GM21825 (cell line): Measurements from ENCODE around the gene ZDHHC8.

ENCODE experiments used
- ATAC-seq: cut with Tn5 transposase; IDR thresholded peaks from one replicate; pipeline ENCODE4 v1.9.1; 2021; ENCODE audit warnings: mild to moderate bottlenecking, moderate library complexity; ENCODE audit not compliant: unreplicated experiment

ZDHHC8 gene

DNA sequence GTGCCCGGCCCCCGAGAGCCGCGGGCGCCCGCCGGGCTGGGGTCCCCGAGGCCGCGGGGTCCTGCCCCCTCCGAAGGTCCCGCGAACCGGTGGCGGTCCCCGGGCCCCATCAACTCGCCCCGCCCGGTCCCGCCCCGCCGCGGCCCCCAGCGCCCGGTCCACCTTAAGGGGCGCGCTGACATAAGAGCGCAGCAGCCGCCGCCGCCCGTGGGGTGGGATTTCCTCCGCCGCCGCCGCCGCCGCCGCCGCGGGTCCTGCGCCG lies at the start of gene ZDHHC8:
ZDHHC8 (plus strand) TSS at position 208 of the 262 bp plus-strand sequence. CDS start 144 bp downstream, outside the sequence.
- ATAC-seq, result peak; percentile 37

DNA sequence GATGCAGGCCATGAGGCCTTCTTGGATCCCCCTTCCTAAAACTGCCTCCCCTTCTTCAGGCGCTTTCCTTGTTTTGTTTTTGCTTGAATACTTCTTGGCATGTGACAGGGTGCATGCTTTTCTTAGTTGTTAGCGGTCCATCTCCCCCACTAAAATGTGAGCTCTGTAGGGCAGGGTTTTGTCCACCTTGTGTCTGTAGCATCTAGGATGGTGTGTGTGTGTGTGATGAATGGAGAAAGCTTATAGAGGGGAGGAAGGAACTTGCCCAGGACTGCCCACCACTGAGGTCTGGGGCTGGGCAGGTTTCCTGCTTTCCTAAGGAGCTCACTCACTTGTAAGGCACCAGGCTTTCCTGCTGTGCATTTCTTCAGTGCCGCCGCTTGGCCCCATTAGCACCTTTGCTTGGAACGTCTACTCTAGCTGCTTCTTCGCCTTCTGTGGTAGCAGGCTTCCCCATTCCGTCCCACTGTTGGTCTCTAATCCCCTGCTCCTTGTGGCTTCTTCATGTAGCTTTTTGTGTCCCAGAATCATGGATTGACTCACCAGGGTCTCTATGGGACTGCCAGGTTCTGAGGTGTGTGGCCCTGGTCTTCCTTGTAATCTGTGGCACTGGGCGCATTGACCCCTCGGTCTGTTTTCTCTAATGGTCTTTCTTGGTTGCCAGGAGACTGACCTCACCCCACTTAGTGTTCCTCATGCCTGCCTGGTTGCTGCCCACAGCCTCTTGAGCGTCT lies 48.3 kb upstream of the ZDHHC8 start:
- no peak for ATAC-seq

DNA sequence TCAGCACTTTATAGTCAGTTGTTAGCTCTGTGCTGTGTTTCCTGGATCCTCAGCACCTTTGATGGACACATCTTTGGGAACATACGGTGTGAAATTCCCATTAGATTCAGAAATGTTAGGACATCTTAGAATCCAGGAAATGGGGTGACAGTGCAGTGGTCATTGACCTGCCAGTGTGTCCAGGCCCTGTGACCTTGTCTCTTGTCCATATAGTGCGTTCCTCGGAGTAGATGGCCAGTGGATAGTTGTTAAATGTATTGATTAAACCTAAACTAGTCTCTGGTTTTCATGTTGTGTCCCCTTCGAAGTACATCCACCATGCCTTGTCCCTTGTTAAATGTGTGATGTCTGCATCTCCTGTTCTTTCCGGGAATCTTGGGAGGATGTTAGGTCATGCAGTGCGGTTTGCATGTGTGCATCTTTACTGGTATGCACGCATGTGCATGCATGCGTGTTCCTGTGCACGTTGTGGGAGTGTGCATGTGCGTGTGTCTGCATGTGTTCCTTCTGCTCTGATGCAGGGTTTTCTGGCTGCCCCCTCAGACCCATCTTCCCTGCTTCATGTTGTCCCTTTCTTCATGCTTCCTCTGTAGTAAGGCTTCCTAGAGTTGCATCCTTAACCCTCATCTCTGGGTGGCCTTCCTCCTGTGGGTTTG lies 47.6 kb upstream of the ZDHHC8 start:
- no peak for ATAC-seq

DNA sequence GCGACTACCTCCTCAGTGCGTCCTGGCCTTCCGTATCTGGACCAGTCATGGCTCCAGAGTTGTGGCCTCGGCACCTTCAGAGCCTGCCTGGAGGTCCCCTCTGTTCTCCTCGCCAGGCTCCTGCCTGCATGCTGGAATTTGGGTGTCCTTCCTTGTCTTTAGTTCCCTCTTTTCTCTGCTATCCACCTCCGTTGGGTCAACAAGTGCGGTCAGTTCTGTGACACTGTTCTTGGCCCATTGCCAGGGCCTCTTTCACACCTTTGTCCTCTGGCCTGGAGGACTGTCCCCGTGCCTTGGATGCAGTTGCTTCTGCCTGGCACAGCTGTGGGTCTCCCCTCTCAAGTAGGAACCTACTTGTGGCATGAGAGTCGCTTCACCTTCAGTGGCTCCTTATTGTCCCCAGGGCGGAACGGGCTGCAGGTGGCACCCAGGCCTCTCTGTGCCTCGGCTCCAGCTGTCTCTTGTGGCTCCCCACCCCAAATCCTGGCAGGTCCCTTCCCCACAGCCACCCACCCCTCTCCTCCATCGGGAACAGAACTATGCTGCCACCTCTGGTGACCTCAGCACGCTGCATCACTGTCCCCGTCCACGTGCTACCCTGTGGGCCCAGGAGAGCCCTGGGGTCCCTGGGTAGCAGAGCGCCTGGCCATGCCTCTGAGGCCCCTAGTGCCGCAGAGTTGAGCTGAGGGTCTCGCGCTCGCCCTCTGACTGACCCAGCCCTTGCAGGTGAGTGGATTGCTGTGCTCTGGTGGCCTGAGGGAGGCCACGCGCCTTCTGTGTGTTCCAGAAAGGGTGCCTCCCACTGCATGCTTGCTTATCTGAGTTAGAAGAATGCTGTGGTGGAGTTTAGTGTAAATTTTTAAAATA lies 46.8 kb upstream of the ZDHHC8 start:
- ATAC-seq, result no peak

GRCh38 chr22:20085651-20086050 lies 46.0 kb upstream of the ZDHHC8 start:
- ATAC-seq, result no peak

- ATAC-seq, result no peak
Observed at GRCh38 chr22:20086101-20086599, 45.5 kb upstream of the ZDHHC8 start.

- no peak for ATAC-seq
Observed at GRCh38 chr22:20086763-20087162, 44.8 kb upstream of the ZDHHC8 start.

GRCh38 chr22:20087319-20088262 lies 44.0 kb upstream of the ZDHHC8 start:
- ATAC-seq, result no peak

GRCh38 chr22:20088263-20088648 lies 43.3 kb upstream of the ZDHHC8 start:
- ATAC-seq, result no peak

GRCh38 chr22:20089226-20089976 lies 42.2 kb upstream of the ZDHHC8 start:
- no peak for ATAC-seq

DNA sequence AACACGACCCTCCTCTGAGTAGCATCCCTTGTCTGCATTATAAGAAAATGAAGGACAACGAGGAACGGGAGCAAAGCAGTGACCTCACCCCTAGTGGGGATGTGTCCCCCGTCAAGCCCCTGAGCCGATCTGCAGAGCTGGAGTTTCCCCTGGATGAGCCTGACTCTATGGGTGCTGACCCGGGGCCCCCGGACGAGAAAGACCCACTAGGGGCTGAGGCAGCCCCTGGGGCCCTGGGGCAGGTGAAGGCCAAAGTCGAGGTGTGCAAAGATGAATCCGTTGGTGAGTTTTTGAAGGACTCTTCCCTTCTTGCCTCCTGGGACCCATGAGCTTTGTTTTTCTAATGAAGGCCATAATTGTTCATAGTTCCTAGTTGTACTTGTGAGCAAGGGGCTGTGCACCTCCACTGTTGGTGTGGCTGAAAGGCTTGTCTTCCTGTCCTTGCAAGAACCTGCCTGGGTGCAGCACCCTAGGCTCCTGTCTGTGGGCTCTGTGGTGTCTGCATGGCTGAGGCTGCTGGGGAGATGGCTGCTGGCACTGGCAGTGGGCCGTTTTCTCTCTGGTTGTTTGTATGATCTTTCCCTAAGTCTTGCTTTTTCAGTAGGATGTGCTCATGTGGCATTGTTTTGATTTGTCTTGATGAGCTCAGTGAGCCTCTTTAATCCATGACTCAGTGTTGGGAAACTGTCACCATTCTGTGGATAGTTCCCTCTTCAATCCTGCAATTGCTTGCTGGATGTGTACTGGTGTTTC lies 41.5 kb upstream of the ZDHHC8 start:
- ATAC-seq, result no peak

DNA sequence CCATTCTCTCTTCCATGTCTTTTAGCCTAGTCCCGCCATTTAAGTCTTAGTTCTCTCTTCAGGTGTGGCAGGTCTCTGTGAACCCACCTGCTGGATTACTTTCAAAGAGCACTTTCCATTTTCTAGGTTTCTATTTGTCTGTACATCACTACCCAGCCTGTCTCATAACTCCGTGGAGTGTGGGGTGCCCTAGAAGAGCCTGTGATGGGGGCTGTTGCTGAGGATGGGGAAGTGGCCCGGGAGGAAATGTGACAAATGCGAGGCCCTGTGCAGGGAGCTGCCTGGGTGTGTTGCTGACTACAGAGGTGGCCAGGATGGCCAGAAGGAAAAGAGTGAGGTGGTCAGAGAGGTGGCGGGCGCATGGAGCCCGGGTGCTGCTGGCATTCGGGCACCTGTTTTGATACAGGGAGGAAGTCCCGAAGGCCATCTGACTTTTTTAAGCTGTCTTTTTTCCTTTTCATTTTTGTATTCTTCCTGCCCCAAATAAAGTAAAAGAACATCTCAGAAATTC lies 40.8 kb upstream of the ZDHHC8 start:
- ATAC-seq, result no peak

GRCh38 chr22:20091690-20092476 lies 39.7 kb upstream of the ZDHHC8 start:
- no peak for ATAC-seq

DNA sequence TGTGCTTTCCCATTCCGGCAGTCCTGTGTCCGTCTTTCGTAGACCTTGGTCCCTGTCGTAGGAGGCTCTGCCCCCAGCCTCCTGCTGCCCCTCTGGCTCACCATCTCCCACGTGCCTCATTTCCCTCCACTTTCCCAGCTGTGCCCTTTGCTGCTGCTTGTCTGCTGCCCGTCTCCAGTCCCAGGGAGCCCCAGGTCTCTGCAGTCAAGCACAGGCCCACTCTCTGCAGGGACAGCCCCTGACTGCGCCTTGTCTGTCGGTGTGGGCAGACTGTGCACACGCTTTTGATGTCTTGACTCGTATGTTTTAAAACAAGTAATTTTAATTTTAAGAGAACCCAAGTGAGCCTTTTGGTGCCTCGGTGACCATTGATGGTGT lies 39.1 kb upstream of the ZDHHC8 start:
- ATAC-seq, result no peak

GRCh38 chr22:20093418-20094196 lies 38.0 kb upstream of the ZDHHC8 start:
- no peak for ATAC-seq

- ATAC-seq, result no peak
Observed at GRCh38 chr22:20094197-20094807, 37.3 kb upstream of the ZDHHC8 start.

- ATAC-seq, result no peak
Observed at GRCh38 chr22:20095521-20095920, 36.1 kb upstream of the ZDHHC8 start.
